ENCODE measurements around the gene PDE11A.
A peak's percentile ranks its signal among the peaks of the same experiment; 100 is the strongest.

PDE11A gene

GRCh38 chr2:177649568-177650518 is 422.7 kb downstream of the PDE11A start:
- no peak for TF ChIP-seq CTCF (conservative IDR thresholded peaks at IDR 0.05; ENCODE audit: control insufficient read depth, insufficient read depth, low read depth, low read length)
- H3K4me3 ChIP-seq (ENCODE audit: control insufficient read depth, low read depth, low read length): no peak overlapping the region
- DNase-seq (ENCODE audit: low read depth): no peak

- DNase-seq (ENCODE audit: low read depth): no peak
Measured at GRCh38 chr2:177646791-177647190, 425.8 kb downstream of the PDE11A start.

GRCh38 chr2:177646241-177646640 is 426.3 kb downstream of the PDE11A start:
- no peak for TF ChIP-seq CTCF (conservative IDR thresholded peaks at IDR 0.05; ENCODE audit: control insufficient read depth, insufficient read depth, low read depth, low read length)
- DNase-seq (ENCODE audit: low read depth): no peak
- H3K4me3 ChIP-seq (ENCODE audit: control insufficient read depth, low read depth, low read length): no peak overlapping the region

More at GRCh38 chr2:177646791-177647190, 425.8 kb downstream of the PDE11A start:
- no peak overlapping the region for H3K4me3 ChIP-seq (ENCODE audit: control insufficient read depth, low read depth, low read length)
- no peak for TF ChIP-seq CTCF (conservative IDR thresholded peaks at IDR 0.05; ENCODE audit: control insufficient read depth, insufficient read depth, low read depth, low read length)

- peak; percentile 49 for DNase-seq (ENCODE audit: low read depth)
- TF ChIP-seq CTCF (conservative IDR thresholded peaks at IDR 0.05; ENCODE audit: control insufficient read depth, insufficient read depth, low read depth, low read length): no peak
- H3K4me3 ChIP-seq (ENCODE audit: control insufficient read depth, low read depth, low read length): no peak overlapping the region
Measured at GRCh38 chr2:177641331-177641730, 431.2 kb downstream of the PDE11A start.

GRCh38 chr2:177640423-177640822 is 432.2 kb downstream of the PDE11A start:
- no peak overlapping the region for H3K4me3 ChIP-seq (ENCODE audit: control insufficient read depth, low read depth, low read length)
- DNase-seq (ENCODE audit: low read depth): no peak
- no peak for TF ChIP-seq CTCF (conservative IDR thresholded peaks at IDR 0.05; ENCODE audit: control insufficient read depth, insufficient read depth, low read depth, low read length)

GRCh38 chr2:177639262-177639914 is 433.2 kb downstream of the PDE11A start:
- no peak overlapping the region for H3K4me3 ChIP-seq (ENCODE audit: control insufficient read depth, low read depth, low read length)
- DNase-seq (ENCODE audit: low read depth): no peak
- no peak for TF ChIP-seq CTCF (conservative IDR thresholded peaks at IDR 0.05; ENCODE audit: control insufficient read depth, insufficient read depth, low read depth, low read length)

Measured in fibroblast of mammary gland (primary cell).